Liver (tissue), 3 donors: Measurements from ENCODE around the gene KCNN3.

Source experiments
- CTCF ChIP-seq: fragments of 150-350 bp; IDR thresholded peaks from 2 replicates; pipeline ENCODE4 v1.5.1; 2017; ENCODE audit warnings: improper control_type of control experiment, low read depth, low read length; ENCODE audit not compliant: missing input control
- FOXA2 ChIP-seq: IDR thresholded peaks from 2 replicates; pipeline ENCODE4 v1.6.1; 2016; ENCODE audit warnings: antibody characterized with exemption
- GABPA ChIP-seq, 2 donors: IDR thresholded peaks in 1 of 2; conservative IDR thresholded peaks in 1 of 2; 2 replicates each; pipeline ENCODE4 v1.6.1; 2016; ENCODE audit warnings: antibody characterized with exemption in 2 of 2, mild to moderate bottlenecking in 1 of 2, moderate library complexity in 1 of 2
- MAX ChIP-seq: IDR thresholded peaks from 2 replicates; pipeline ENCODE4 v1.6.1; 2016; ENCODE audit warnings: antibody characterized with exemption
- REST ChIP-seq: IDR thresholded peaks from 2 replicates; pipeline ENCODE4 v1.6.1; 2016; ENCODE audit warnings: antibody characterized with exemption, mild to moderate bottlenecking
- SP1 ChIP-seq: IDR thresholded peaks from 2 replicates; pipeline ENCODE4 v1.6.1; 2018; ENCODE audit warnings: antibody characterized with exemption, mild to moderate bottlenecking
- TAF1 ChIP-seq: conservative IDR thresholded peaks from 2 replicates; pipeline ENCODE4 v1.6.1; 2016; ENCODE audit warnings: antibody characterized with exemption, mild to moderate bottlenecking
- YY1 ChIP-seq: IDR thresholded peaks from 2 replicates; pipeline ENCODE4 v1.6.1; 2016; ENCODE audit warnings: antibody characterized with exemption, mild to moderate bottlenecking
- donor health status: healthy.
- donor health status: healthy.

- TF ChIP-seq CTCF (no peak), FOXA2 (no peak), REST (no peak), MAX (no peak), YY1 (no peak), SP1 (no peak), GABPA (IDR thresholded peaks at IDR 0.05 in 1 of 2, conservative IDR thresholded peaks at IDR 0.05 in 1 of 2) (no peak), TAF1 (no peak)
Measured at GRCh38 chr1:154657556-154657955, 212.5 kb downstream of the KCNN3 start.
